ENCODE measurements around the gene WNT11. TPM values are rescaled to one million over a fixed set of nuclear protein-coding genes. Genes with fewer than 3 reads are reported as not detected.

The WNT11 gene
- polyA plus RNA-seq, 3 donors, result 18.2 to 21.0 (median 20.1) TPM

- DNase-seq, result no peak
These were observed 18.3 kb upstream of the WNT11 start for GRCh38 chr11:76224461-76225121.

DNA sequence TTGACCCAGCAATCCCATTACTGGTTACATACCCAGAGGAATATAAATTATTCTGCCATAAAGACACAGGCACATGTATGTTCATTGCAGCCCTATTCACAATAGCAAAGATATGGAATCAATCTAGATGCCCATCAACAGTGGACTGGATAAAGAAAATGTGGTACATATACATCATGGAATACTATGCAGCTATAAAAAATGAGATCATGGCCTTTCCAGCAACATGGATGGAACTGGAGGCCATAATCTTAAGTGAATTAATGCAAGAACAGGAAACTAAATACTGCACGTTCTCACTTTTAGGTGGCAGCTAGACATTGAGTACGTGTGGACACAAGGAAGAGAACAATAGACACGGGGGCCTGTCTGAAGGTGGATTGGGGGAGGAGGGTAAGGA lies 15.1 kb upstream of the WNT11 start:
- no peak for DNase-seq

- no peak for DNase-seq
These were observed 12.9 kb upstream of the WNT11 start for GRCh38 chr11:76219243-76219642.

DNA sequence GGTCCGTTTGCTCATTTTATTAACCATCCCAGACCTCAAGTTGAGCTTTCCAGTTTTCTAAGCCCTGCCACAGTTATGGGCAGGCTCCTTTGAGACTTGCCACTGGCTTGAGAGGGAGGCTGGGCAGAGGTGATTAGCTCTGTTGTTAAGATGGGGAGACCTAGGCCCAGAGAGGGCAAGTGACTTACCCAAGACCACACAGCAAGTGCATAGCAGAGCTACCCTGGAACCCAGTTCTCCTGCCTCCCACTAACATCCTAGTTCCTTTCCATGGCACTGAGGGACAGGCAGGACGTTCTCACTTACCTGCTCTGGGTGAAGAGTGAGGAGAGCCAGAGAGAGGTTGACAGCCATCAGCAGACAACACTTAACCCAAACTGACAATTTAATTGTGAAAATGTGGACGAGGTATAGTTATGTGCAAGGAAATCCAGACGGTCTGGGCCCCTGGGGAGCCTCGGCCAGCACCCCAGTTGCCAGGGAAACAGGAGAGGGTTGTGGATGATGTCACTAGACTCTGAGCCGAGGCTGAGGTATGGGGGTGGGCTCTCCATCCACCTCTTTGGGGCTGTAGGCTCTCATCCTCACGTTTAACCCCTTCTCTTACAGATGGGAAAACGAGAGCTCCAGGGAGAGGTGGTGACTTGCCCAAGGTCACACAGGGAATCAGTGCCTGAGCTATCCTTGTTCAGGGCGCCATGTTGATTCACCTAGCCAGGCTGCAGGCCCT lies 12.3 kb upstream of the WNT11 start:
- no peak for DNase-seq

- DNase-seq, result no peak
These were observed 11.4 kb upstream of the WNT11 start for GRCh38 chr11:76217653-76218160.

DNA sequence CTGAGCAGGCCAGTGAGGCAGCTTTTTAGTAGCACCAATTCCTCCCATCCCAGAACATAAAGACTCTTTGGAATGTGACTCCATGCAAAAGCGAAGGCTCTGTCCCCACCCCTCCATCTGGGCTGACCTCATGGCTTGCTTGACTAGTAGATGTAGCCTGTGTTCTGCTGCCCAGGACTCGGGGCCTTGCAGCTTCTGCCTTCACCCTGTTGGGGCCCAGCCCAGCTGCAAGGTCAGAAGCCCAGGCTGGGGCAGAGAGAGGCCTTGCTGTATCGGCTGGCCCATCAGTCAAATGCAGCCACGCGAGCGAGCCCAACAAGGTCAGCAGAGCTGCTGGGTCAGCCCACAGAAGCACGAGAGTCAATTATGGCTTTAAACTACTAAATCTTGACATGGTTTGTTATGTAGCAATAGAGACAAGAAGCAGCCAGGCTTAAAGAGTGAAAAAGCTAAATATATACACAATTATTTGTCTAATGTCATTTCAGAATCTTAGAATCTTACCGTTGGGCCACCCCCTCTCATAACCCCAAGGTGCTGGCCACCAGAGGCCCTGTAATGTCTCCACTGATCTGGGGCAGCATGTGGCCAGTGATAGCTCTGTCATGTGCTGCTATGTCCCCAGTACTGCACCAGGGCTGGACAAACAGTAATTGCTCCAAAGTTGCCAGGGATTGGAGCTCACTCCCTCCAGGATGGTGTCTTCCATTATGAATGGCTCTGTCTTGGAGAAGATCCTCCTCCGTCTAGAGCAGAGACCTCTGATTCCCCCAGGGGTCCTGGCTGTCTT lies 10.4 kb upstream of the WNT11 start:
- no peak for DNase-seq

GRCh38 chr11:76215941-76216340 lies 9.6 kb upstream of the WNT11 start:
- DNase-seq, result no peak

- DNase-seq, result no peak
These were observed 8.8 kb upstream of the WNT11 start for GRCh38 chr11:76214968-76215548.

- DNase-seq, result no peak
These were observed 7.9 kb upstream of the WNT11 start for GRCh38 chr11:76214186-76214585.

GRCh38 chr11:76212086-76213035 lies 6.1 kb upstream of the WNT11 start:
- no peak for DNase-seq

- no peak for DNase-seq
These were observed 4.9 kb upstream of the WNT11 start for GRCh38 chr11:76210931-76211851.

GRCh38 chr11:76209973-76210930 lies 4.0 kb upstream of the WNT11 start:
- DNase-seq, result peak; percentile 78

DNA sequence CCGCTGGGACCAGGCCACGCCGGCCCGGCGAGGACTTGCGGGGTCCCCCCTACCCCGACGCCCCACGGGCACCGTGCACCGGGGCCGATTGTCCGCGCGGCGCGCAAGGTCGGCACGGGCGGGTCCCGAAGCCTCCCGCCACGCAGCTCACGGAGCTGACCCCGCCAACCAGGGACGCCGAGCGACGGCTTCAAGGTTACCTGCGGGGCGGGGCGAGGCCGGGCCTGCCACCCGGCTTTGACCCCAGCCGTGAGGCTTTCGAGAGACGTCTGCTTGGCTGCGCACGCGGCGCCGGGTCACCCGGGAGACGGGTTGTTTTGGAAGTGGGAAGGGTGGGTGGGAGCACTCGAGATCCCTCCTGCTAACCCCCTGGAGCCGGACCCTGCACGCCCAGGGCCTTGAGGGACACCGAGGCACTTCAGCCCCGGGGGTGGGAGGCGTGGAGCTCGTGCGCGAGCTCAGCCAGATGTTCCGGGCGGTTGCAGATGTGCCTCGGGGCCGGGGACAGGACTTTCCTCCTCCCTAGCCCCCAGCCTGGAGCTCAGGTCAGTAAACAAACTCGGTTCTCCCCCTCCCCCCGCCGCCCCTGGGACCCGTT lies 3.2 kb upstream of the WNT11 start:
- DNase-seq, result no peak

DNA sequence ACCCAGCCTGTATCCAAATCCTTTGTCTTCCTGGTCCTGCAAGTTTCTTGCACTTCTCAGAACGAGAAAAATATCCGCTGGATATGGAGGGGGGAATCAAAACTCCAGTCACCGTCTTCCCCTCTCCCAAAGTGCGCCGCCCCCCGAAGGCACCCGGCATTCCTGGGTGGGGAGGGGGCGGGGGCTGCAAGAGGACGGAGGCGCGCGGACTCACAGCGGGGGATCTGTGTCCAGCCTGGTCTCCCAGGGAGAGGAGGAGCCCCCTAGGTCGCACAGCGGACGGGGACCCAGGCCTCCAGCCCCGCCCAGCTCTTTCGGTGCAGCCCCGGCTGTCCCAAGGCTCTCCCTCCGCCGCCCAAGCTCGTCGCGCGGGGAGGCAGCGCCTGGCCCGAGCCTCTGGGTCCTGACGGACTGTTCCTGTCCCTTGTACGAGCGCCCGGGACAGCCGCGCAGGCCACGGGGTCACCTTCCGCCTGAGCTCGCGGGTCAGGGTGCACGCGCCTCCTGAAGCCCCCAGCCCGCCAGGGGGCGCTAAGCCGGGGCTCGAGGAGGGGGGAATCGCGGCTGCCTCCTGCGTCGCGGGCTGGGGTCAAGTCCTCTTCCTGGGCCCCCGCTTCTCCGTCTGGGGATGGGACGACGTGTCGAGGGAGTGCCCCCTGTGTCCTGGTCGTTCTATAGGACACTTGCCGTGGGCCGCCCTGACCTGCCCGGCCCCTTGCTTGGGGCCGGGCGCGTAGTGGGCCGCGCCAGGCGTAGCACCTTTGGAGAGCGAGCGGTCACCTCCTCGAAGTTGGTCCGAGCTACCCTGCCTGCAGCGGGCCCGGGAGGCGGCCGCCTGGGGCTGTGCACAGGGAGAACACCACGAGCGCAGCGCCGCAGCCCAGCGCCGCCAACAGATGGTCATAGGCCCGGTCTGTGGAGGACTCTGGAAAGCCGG lies 2.4 kb upstream of the WNT11 start:
- no peak for DNase-seq

- DNase-seq, result peak; percentile 78
These were observed 1.5 kb upstream of the WNT11 start for GRCh38 chr11:76207642-76208401.

- DNase-seq, result no peak
These were observed 300 bp downstream of the WNT11 start for GRCh38 chr11:76206077-76206326.
